ENCODE measurements around the gene SLC35F3.

Gene SLC35F3

GRCh38 chr1:234265321-234265720 is 360.8 kb downstream of the SLC35F3 start:
- no peak for DNase-seq

- DNase-seq, result no peak
These were observed 361.4 kb downstream of the SLC35F3 start for GRCh38 chr1:234265861-234266260.

DNA sequence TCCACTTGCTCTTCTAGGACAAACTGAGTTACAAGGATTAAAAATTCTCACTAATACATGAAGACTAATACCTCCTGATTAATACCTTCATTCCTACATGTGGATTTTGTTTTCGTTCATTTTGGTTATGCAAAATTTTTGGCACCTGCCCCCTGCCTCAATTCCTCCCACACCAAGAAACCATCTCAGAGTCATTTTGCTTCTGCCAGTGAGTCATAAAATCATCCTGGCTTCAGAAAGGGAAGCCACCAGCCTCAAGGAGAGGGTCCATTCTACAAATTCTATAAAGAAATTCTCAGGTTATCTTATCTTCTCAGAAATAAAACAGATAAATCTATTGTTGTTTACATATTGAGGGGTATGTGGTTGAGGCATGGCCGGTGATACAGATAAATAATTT is 365.6 kb downstream of the SLC35F3 start:
- DNase-seq, result no peak

GRCh38 chr1:234270581-234271242 is 366.2 kb downstream of the SLC35F3 start:
- no peak for DNase-seq

DNA sequence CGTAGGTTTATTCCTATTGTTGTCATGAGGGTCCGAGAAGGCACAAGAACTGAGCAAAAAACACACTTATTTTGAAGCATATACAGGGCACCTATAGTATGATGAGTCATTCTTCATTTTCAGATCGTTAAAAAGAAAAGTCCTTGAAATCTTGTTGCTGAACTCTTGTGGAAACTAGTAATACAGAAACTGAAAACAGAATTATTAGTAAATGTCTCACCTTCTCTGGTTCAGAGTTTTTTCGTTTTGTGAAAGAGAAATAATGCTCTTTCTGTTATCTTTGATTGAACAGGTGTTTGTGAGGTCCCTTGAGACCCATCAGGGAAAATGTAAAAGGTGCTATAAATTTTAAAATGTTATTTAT is 366.7 kb downstream of the SLC35F3 start:
- DNase-seq, result no peak

DNA sequence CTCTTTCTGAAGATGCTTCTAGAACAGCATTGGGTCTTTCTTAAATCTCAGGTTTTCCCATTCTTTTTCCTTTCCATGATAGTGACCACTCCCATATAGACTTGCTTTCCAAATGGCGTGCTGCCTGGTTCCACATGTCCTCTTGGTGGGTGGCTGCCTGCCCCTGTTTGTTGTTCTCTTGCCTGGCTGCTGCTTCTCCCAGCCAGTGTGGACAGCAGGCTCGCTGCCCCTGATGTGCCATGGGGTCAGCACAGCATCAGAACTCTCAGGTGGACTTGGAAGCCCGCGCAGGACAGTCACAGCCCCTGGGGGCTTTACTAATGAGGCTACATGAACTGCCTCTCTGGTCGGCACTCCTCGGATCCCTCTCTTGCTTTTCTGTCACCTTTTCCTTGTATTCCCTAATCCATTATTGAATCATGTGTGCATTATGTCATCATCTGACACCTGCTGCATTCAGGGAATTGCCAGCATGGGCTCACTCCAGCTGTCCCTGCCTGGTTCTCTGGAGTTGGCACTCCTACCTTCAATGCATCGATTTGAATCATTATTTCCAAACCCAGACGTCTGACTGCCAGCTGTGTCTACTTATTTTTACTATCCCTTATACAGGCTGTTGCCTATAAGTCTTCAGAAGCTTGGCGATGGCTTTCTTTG is 368.3 kb downstream of the SLC35F3 start:
- no peak for DNase-seq

GRCh38 chr1:234273981-234274380 is 369.5 kb downstream of the SLC35F3 start:
- no peak for DNase-seq

GRCh38 chr1:234276151-234276788 is 371.8 kb downstream of the SLC35F3 start:
- no peak for DNase-seq

DNA sequence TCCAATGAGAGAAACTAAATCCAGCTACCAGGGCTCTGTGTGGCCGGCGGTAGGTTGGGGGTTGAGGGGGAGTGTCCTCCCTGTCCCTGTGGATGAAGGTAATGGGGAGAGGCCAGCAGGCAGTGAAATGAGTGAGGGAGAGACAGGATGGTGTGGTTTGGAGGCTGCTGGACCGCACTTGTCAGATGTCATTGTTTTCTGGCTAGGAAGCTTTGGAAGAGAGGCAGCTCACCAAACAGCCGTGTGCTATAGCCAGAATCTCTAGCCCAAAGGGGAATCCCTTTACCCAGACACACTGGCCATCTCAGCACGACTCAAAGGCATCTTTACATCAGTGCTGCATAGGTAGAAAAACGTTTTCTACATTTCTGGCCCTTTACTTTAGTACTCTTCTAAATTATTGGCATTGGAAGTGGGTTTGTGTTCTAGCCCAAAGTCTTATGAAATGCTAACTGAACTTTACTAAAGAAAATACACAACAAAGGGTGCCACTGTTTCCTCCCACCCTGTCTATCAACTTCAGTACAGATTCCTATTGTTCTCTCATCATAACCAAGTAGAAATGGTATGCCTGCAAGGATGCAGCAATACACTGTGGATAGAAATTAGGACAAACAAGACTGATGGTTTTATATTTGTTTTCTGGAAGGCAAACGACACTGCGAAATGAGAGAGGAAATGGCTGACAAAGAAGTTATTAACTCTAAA is 372.8 kb downstream of the SLC35F3 start:
- DNase-seq, result no peak

DNA sequence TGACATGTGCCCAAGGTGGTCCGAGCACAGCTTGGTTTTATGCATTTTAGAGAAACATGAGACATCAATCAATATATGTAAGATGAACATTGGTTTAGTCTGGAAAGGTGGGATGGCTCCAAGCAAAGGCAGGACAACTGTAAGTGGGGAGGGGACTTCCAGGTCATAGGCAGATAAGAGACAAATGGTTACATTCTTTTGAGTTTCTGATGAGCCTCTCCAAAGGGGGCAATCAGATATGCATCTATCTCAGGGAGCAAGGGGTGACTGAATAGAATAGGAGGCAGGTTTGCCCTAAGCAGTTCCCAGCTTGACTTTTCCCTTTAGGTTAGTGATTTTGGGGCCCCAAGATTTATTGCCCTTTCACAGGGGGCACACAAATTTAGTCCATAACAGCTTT is 374.5 kb downstream of the SLC35F3 start:
- DNase-seq, result no peak

GRCh38 chr1:234280500-234280899 is 376.0 kb downstream of the SLC35F3 start:
- DNase-seq, result no peak

- no peak for DNase-seq
These were observed 377.5 kb downstream of the SLC35F3 start for GRCh38 chr1:234281826-234282489.

DNA sequence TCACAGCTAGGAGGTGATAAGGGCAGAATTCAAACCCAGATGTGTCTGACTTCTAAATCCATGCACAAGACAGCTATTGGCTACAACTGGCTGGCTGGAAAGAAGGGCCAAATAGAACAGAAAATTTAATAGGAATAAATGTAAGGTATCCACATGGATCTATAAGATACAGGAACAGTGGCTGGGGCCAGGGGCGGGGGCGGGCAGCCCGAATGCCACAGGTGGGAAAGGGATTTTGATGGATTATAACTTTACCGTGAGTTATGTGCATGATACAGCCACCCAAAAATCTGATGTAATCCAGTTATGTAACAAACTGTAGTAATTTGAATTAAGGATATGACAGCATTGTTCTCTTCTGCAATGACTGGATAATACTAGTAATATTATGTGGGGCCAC is 381.7 kb downstream of the SLC35F3 start:
- no peak for DNase-seq

- no peak for DNase-seq
These were observed 384.5 kb downstream of the SLC35F3 start for GRCh38 chr1:234288946-234289345.

GRCh38 chr1:234289538-234290305 is 385.2 kb downstream of the SLC35F3 start:
- no peak for DNase-seq

DNA sequence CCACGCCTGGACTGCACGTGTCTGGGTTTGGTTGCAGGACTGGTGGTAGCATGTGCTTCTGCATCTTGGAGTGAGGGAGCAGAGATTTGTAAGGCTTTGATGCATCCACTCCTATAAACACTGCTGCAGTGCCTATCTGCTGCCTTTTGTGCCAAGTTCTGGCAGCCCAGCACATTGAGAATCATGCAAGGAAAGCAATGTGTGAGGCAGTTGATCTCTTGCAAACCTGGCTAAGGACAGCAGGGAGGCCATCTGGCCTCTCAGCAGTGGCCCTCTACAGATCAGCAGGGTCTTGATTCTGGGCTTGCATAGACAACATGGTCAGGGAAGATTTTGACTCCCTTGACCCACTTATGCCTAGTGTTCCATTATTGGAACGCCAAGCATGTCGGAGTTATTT is 387.5 kb downstream of the SLC35F3 start:
- no peak for DNase-seq

GRCh38 chr1:234292548-234292947 is 388.1 kb downstream of the SLC35F3 start:
- DNase-seq, result no peak

- DNase-seq, result no peak
These were observed 389.8 kb downstream of the SLC35F3 start for GRCh38 chr1:234294109-234294817.

- no peak for DNase-seq
These were observed 390.6 kb downstream of the SLC35F3 start for GRCh38 chr1:234295068-234295467.

DNA sequence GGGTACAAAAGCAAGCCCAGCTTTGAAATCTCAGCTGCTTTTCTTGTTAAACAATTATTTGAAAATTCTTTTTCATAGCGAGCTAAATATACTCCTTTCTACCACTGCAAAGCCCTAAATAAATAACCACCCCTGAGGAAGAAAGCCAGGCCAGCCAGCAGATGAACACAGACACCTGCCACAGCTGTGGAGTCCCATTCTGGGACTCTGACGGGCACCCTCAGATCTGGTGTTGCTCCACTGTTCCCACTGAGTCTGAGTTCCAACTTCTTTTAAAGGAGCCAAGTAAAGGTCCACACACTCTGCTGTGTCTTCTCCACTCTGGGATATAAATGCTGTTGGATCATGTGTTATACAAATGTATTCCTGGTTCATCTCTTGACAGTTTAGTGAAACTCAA is 391.1 kb downstream of the SLC35F3 start:
- no peak for DNase-seq

- DNase-seq, result no peak
These were observed 392.0 kb downstream of the SLC35F3 start for GRCh38 chr1:234296496-234296895.

GRCh38 chr1:234297668-234298067 is 393.2 kb downstream of the SLC35F3 start:
- no peak for DNase-seq

Measured in OCI-M1 (cell line).